Thoracic aorta (tissue), 2 donors: Measurements from ENCODE around the gene SPDYE16. TPM values are rescaled to one million over a fixed set of nuclear protein-coding genes. Genes with fewer than 3 reads are reported as not detected.
"Not testable (repeated sequence)": the region's sequence is repeated elsewhere in the genome, so short reads cannot be mapped to it uniquely, and the experiment has no call there.

Source experiments
- ATAC-seq: fragments of 150-250 bp; one replicate; pipeline ENCODE4 v1.8.0; 2017; ENCODE audit warnings: low read depth; ENCODE audit not compliant: insufficient number of reproducible peaks, low FRiP score
- DNase-seq: peaks from one replicate; pipeline ENCODE4 v3.0.0-alpha.2; 2020; ENCODE audit warnings: low spot score
- H3K27ac ChIP-seq, 2 donors: fragments of 200-600 bp; sonication (generic); 1 replicate in 1 of 2; 2 replicates in 1 of 2; pipeline ENCODE4 v1.5.1; 2016; ENCODE audit warnings: mild to moderate bottlenecking in 2 of 2, moderate library complexity in 2 of 2
- H3K27me3 ChIP-seq: fragments of 200-600 bp; sonication (generic); replicated peaks from 2 replicates; pipeline ENCODE4 v1.6.0; 2016; ENCODE audit warnings: mild to moderate bottlenecking; ENCODE audit not compliant: insufficient read depth
- H3K36me3 ChIP-seq: fragments of 200-600 bp; sonication (generic); one replicate; pipeline ENCODE4 v1.5.1; 2016
- H3K4me1 ChIP-seq, 2 donors: fragments of 200-600 bp; sonication (generic); 1 replicate in 1 of 2; 2 replicates in 1 of 2; pipeline versions ENCODE4 v1.5.1 to v1.6.0; 2016; ENCODE audit warnings: low read depth in 2 of 2, mild to moderate bottlenecking in 1 of 2; ENCODE audit not compliant: control insufficient read depth in 1 of 2
- H3K4me3 ChIP-seq: fragments of 200-600 bp; sonication (generic); 2 replicates; pipeline ENCODE4 v1.5.1; 2016; ENCODE audit warnings: mild to moderate bottlenecking
- H3K9me3 ChIP-seq: fragments of 200-600 bp; sonication (generic); 2 replicates; pipeline ENCODE4 v1.5.1; 2016
- total RNA-seq, 2 donors: library from RNA; depleted of rRNA; stranded (reverse); fragments of >200 nt; gene quantifications; one replicate each; pipeline versions ENCODE4 v1.1.0 to v1.2.3, GENCODE V29; 2016
- TF ChIP-seq, protein P1 (sequence below): fragments of 200-600 bp; sonication (generic); IDR thresholded peaks from one replicate; pipeline ENCODE4 v1.5.1; 2019; ENCODE audit warnings: antibody characterized with exemption

Gene SPDYE16
- total RNA-seq, 2 donors from 2014 or later = 0.28 to 1.4 TPM

DNA sequence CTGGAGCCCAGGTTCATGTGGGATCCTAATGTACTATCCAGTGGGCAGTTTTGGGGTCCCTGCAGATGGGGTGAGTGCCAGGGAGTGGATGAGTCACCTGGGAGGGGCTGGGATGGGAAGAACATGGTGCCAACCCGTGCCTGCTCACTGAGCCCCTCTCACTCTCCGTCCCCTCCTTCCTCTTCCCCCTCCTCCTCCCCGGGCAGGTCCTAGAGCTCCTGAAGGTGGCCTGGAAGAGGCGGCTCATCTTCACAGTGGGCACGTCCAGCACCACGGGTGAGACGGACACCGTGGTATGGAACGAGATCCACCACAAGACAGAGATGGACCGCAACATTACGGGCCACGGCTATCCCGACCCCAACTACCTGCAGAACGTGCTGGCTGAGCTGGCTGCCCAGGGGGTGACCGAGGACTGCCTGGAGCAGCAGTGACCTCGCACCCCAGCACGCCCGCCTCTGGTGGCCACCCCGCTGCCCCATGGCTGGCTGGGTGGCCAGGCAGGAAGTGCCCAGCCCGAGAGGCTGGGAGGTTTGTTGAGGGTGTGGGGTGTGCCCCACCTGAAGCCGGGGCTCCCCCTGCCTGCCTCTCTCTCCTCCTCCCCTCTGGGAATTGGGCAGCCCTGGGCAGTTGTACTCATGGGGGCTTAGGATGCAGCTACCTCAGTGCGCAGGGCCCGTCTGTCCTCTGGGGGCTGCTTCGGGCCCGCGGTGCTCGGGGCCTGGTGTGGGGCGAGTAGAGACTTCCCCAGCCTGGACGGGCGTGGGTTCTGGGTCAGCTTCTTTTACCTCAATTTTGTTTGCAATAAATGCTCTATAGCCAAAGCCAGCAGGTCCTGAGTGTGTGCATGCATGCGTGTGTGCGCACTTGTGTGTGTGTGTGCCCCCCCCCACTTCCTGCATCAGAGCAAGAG lies 37.7 kb downstream of the SPDYE16 start:
- no peaks in the 10 kb centered on the region for H3K27me3 ChIP-seq
- H3K36me3 ChIP-seq = peaks cover 14% of the 10 kb centered on the region
- TF ChIP-seq, protein P1, sequence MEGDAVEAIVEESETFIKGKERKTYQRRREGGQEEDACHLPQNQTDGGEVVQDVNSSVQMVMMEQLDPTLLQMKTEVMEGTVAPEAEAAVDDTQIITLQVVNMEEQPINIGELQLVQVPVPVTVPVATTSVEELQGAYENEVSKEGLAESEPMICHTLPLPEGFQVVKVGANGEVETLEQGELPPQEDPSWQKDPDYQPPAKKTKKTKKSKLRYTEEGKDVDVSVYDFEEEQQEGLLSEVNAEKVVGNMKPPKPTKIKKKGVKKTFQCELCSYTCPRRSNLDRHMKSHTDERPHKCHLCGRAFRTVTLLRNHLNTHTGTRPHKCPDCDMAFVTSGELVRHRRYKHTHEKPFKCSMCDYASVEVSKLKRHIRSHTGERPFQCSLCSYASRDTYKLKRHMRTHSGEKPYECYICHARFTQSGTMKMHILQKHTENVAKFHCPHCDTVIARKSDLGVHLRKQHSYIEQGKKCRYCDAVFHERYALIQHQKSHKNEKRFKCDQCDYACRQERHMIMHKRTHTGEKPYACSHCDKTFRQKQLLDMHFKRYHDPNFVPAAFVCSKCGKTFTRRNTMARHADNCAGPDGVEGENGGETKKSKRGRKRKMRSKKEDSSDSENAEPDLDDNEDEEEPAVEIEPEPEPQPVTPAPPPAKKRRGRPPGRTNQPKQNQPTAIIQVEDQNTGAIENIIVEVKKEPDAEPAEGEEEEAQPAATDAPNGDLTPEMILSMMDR = no peak
- DNase-seq (no peak), ATAC-seq (no peak)
- no peaks in the 10 kb centered on the region for H3K4me1 ChIP-seq
- no peak overlapping the region for H3K27ac ChIP-seq
- H3K4me3 ChIP-seq = no peak overlapping the region
- no peaks in the 10 kb centered on the region for H3K9me3 ChIP-seq

DNA sequence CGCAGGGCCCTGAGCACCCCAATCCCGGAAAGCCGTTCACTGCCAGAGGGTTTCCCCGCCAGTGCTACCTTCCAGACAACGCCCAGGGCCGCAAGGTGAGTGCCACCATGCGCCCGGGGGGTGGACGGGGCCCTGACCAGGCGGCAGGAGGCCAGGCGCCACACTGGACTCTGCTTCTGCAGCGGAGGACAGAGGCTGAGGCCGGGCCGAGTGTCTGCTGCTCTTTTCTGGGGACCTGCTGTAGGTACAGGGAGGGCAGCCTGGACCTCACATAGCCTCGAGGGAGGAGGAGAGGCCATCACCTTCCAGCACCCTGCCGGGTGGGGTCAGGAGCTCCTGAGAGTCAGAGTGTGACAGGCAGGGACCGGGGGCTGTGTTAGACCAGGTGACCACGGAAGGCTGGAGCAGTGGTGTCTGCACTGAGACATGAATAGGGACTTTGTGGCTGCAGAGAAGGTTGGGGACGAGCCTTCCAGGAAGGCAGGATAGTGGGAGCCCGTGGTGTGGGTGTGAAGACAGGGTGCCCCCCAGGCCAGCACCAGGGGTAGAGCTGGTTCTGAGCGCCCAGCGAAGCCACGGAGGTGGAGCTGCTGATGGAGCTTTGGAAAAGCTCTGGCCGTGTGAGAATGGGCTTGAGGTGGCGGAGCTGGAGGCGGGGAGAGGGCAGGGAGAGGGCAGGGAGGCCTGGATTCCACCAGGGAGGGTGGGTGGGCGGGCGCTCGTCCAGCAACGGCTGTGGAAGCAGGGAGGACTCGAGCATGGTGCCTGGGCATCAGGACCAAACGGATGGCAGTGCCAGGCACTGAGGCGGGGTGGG lies 38.5 kb downstream of the SPDYE16 start:
- H3K9me3 ChIP-seq, H3K27me3 ChIP-seq, H3K27ac ChIP-seq, ATAC-seq, DNase-seq, H3K4me1 ChIP-seq, H3K4me3 ChIP-seq: not testable (repeated sequence)
- peaks cover 14% of the 10 kb centered on the region for H3K36me3 ChIP-seq

DNA sequence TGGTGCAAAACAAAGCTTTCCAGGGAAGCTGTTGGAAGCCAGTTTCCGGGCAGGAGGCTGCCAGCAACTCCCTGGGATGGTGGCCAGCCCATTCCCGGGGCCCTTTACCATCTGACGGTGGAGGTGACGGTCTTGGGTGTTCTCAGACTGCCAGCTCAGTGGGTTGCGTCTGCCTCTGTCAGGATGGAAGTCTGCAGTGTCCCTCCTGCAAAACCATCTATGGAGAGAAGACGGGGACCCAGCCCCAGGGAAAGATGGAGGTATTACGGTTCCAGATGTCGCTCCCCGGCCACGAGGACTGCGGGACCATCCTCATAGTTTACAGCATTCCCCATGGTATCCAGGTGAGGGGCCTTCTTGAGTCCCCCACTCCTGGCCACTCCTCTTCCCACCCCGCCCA lies 39.9 kb downstream of the SPDYE16 start:
- not testable (repeated sequence) for H3K9me3 ChIP-seq, ATAC-seq, H3K27me3 ChIP-seq, H3K4me3 ChIP-seq, H3K27ac ChIP-seq, DNase-seq, H3K4me1 ChIP-seq
- H3K36me3 ChIP-seq = peaks cover 14% of the 10 kb centered on the region

DNA sequence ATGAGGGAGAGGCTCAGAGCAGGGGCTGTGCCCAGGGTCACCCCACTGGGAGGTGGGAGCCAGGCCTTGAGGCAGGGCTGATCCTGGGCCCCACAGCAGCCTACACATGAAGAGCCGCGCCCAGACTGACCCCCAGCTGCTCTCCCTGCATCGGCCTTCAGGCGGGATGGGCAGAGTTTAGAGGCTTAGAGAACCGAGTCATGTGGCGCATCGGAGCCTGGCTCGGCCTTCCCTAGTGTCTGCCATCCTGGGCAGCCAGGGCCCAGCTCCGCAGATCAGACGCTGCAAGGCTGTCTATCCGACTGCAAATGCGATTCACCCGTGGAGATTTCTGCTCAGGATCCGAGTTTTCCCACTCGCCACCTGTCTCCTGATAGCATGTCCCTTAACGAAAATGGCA lies 40.3 kb downstream of the SPDYE16 start:
- not testable (repeated sequence) for H3K4me3 ChIP-seq, ATAC-seq, H3K27ac ChIP-seq, H3K4me1 ChIP-seq, H3K27me3 ChIP-seq, H3K9me3 ChIP-seq, DNase-seq
- peaks cover 14% of the 10 kb centered on the region for H3K36me3 ChIP-seq

DNA sequence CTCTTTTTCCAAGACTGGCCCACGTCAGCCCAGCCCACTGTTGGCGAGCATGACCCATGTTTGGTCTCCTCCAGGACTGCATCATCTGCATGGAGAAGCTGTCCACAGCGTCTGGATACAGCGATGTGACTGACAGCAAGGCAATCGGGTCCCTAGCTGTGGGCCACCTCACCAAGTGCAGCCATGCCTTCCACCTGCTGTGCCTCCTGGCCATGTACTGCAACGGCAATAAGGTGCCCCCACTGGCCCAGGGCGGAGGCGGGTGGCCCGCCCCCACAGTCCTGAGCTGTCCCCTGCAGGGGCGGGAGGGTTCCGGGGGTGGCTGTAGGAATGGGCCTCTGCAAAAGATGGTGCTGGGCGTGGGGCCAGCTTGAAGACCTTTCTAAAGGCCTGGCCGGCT lies 40.9 kb downstream of the SPDYE16 start:
- DNase-seq, H3K27me3 ChIP-seq, H3K4me3 ChIP-seq, ATAC-seq, H3K9me3 ChIP-seq, H3K27ac ChIP-seq, H3K4me1 ChIP-seq: not testable (repeated sequence)
- peaks cover 14% of the 10 kb centered on the region for H3K36me3 ChIP-seq

DNA sequence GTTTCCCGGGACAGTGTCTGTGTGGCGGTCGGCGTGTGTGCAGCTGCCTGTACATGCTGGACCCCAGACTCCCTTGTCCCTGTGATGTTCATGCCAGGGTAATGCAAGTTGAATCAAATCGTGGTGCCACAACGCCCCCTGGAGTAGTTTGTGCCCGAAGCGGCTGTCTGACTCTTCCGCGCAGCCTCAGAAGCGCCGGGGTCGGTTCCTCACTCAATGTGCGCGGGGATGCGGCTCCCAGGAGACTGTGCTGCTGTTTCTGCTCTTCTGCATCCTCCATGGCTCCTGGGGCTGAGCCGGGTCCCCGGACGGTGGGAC lies 43.2 kb downstream of the SPDYE16 start:
- not testable (repeated sequence) for H3K9me3 ChIP-seq, H3K4me3 ChIP-seq, H3K4me1 ChIP-seq, DNase-seq, H3K36me3 ChIP-seq, ATAC-seq, H3K27ac ChIP-seq, H3K27me3 ChIP-seq

DNA sequence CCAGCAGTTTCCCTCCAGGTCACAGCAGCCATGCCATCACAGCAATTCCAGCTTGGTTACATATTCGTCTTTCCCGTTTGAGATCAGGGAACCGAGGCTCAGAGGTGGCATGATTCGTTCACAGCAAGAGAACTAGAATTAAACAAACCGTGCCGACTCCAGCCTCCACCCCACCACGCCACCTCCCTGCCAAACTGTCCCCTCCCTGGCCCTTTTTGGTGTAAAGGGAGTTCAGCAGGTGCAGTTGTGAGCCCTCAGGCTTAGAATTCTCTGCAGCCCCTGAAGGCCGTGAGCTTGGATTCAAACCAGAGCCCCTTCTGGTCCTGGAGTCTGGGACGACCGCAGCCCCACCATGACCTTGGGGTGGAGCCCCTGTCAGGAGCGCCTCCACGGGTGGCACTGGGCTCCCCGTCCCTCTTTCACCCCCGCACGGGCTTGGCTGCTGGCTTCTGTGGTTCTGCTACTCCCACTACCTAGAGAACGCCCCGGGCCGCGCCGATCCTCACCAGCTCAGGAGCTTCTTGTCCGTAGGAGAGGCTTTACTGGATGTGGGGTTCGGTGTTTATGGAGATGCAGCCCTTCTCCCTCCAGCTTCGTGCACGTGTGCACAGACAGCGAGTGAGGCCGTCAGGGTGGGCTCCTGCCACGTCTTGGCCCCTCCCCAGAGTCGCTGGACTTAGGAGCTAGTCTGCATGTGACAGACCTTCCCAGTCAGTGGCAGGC lies 43.7 kb downstream of the SPDYE16 start:
- H3K4me3 ChIP-seq, DNase-seq, ATAC-seq, H3K36me3 ChIP-seq, H3K27me3 ChIP-seq, H3K27ac ChIP-seq, H3K4me1 ChIP-seq, H3K9me3 ChIP-seq: not testable (repeated sequence)

DNA sequence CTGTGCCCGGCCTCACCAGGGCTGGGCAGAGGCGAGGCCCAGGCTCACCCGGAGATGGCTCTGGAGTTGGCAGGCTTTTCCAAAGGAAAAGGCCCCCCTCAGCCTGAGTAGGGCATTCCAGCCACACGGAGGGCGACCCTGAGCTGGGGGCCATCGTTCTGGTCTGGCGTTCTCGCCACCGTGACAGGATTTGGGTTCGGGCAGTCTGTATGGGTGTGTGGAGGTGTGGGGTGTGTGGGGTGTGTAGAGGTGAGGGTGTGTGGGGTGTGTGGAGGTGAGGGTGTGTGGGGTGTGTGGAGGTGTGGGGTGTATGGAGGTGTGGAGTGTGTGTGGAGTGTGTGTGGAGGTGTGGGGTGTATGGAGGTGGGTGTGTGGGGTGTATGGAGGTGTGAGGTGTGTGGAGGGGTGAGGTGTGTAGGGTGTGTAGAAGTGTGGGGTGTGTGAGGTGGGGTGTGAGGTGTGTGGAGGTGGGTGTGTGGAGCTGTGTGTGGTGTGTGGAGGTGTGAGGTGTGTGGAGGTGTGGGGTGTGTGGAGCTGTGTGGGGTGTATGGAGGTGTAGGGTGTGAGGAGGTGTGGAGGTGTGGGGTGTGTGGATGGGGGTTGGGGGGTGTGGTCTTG lies 44.4 kb downstream of the SPDYE16 start:
- H3K9me3 ChIP-seq, ATAC-seq, H3K4me1 ChIP-seq, H3K4me3 ChIP-seq, H3K27me3 ChIP-seq, H3K36me3 ChIP-seq, DNase-seq, H3K27ac ChIP-seq: not testable (repeated sequence)

DNA sequence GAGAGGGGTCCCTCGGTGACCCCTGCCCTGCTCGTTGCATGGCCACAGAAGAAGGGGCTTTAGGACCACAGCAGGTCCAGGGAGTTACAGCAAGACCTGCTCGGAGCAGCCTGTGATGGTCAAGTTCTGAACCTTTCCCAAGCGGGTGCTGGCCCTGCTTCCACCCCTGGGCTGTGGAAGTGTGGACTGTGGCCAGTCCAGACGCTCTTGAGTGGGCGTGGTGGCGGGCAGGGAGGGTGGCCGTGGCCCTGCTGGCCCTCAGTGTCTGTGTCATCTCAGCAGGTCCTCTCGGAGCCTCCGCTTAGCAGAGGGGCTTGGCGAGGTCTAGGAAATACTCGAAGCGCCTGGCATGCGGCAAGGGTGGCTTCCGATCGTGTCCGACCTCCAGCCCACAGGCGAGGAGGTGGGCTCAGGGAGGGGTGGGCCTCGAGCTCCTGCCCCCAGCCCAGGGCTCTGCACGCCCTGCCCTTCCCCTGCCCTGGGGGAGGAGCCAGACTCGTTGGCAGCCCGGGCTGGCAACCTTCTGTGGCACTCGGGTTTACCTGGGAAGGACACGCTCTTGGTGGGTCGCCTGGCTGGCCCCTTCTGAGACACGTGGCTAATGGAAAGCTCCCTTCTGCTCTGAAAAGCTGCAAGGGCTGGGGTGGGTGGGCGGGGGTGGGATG lies 45.0 kb downstream of the SPDYE16 start:
- not testable (repeated sequence) for H3K4me1 ChIP-seq, H3K4me3 ChIP-seq, H3K27me3 ChIP-seq, H3K36me3 ChIP-seq, ATAC-seq, H3K9me3 ChIP-seq, DNase-seq, H3K27ac ChIP-seq

DNA sequence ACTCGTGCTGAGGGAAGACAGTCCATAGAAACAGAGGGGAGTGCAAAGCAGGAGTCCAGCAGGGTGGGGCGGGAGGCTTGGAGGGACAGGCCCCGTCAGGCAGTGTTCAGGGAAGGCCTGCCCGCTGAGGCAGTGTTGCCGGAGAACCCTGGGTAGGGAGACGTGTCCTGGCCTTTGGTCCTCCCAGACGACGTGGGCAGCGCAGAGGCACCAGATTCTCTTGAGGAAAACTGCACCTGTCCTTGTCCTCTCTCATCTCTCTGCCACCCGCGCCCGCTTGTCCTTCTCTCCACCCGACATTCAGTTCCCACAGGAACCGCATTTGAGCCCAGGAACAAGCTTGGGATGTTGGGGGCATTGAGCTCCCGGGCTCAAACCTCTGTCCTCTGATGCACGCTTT lies 47.4 kb downstream of the SPDYE16 start:
- not testable (repeated sequence) for ATAC-seq, DNase-seq

More for the DNA sequence above, 47.4 kb downstream of the SPDYE16 start:
- H3K27me3 ChIP-seq, H3K9me3 ChIP-seq, H3K36me3 ChIP-seq, H3K4me1 ChIP-seq, H3K27ac ChIP-seq, H3K4me3 ChIP-seq: not testable (repeated sequence)
